Activated naive CD4-positive, alpha-beta T cell treated with anti-CD3 and anti-CD28 coated beads, Interleukin-2, amount 10 ng/mL, durations not matched to agents 7 days and 5 days (primary cell): ENCODE results near the gene PTPRD.

ENCODE experiments used
- CTCF ChIA-PET: fragments of 350-600 bp; sonication (Branson Sonifier 250); formaldehyde crosslinking; loops from one replicate; lab custom pipeline; 2021; ENCODE audit warnings: antibody characterized with exemption; lab: Charles Lee
- DNase-seq: peaks from one replicate; pipeline ENCODE4 v3.0.0-alpha.2; 2020
- H3K27ac Mint-ChIP-seq: one replicate; pipeline ENCODE4 v1.8.0; 2021; ENCODE audit warnings: mild to moderate bottlenecking, moderate library complexity, mixed read lengths
- H3K27me3 Mint-ChIP-seq: one replicate; pipeline ENCODE4 v1.8.0; 2021; ENCODE audit warnings: mild to moderate bottlenecking, mixed read lengths
- H3K36me3 Mint-ChIP-seq: one replicate; pipeline ENCODE4 v1.8.0; 2021; ENCODE audit warnings: mixed read lengths
- H3K4me1 Mint-ChIP-seq: one replicate; pipeline ENCODE4 v1.8.0; 2021; ENCODE audit warnings: mixed read lengths
- H3K4me3 Mint-ChIP-seq: one replicate; pipeline ENCODE4 v1.8.0; 2021; ENCODE audit warnings: mild to moderate bottlenecking, moderate library complexity, mixed read lengths
- H3K9me3 Mint-ChIP-seq: one replicate; pipeline ENCODE4 v1.8.0; 2021; ENCODE audit warnings: mixed read lengths

PTPRD gene

DNA sequence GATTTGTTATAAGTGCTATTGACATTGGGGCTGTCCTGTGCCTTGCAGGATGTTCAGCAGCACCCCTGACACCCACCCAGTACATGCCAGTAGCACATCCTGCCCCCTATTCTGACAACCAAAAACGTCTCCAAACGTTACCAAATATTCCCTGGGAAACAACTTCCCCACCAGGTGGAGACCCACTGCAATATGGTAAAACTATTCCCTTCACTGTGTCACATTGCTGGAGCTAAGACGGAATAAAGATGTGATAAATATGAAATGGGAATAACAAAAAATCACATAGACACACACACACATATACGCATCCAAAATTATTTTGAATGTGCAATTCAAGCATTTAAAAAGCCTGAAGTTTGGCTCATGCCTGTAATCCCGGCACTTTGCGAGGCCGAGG, 1939.0 kb downstream of the PTPRD start:
- H3K9me3 Mint-ChIP-seq: no peaks in the 10 kb centered on the region
- CTCF ChIA-PET: no interaction called here
- no peak for DNase-seq
- no peak overlapping the region for H3K4me3 Mint-ChIP-seq
- no peak overlapping the region for H3K27ac Mint-ChIP-seq
- no peaks in the 10 kb centered on the region for H3K36me3 Mint-ChIP-seq
- H3K4me1 Mint-ChIP-seq: no peaks in the 10 kb centered on the region
- H3K27me3 Mint-ChIP-seq: no peaks in the 10 kb centered on the region

DNA sequence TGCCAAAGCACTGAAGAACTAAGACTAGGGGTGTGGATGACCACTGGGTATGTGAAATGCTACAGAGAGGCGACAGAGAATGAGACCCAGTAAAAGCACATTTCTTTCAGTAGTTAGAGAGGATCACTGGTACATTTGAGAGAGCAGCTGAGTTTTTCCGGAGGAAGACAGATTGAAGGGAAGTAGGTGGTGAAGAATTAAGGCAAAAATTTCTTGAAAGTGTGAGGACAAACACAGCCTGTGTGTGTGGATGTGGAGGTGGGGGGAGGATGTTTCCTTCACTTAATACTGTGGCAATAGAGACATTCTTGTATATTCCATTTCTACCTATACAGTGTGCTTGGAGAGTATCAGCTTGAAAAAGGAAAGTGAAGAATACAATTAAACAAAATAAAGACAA, 1942.1 kb downstream of the PTPRD start:
- Mint-ChIP-seq H3K4me1 (no peaks in the 10 kb centered on the region), H3K9me3 (no peaks in the 10 kb centered on the region), H3K27ac (no peak overlapping the region), H3K4me3 (no peak overlapping the region), H3K36me3 (no peaks in the 10 kb centered on the region), H3K27me3 (no peaks in the 10 kb centered on the region)
- CTCF ChIA-PET: no interaction called here
- DNase-seq: no peak

GRCh38 chr9:8668751-8669150, 1944.1 kb downstream of the PTPRD start:
- Mint-ChIP-seq H3K27me3 (no peaks in the 10 kb centered on the region), H3K36me3 (no peaks in the 10 kb centered on the region), H3K4me1 (no peaks in the 10 kb centered on the region), H3K4me3 (no peak overlapping the region), H3K27ac (no peak overlapping the region), H3K9me3 (no peaks in the 10 kb centered on the region)
- CTCF ChIA-PET: no interaction called here
- DNase-seq: no peak

- H3K9me3 Mint-ChIP-seq: no peaks in the 10 kb centered on the region
- no peaks in the 10 kb centered on the region for H3K27me3 Mint-ChIP-seq
- DNase-seq: no peak
- CTCF ChIA-PET: no interaction called here
- H3K36me3 Mint-ChIP-seq: no peaks in the 10 kb centered on the region
- H3K4me3 Mint-ChIP-seq: no peak overlapping the region
- H3K27ac Mint-ChIP-seq: no peak overlapping the region
- H3K4me1 Mint-ChIP-seq: no peaks in the 10 kb centered on the region
These were observed 1944.6 kb downstream of the PTPRD start for GRCh38 chr9:8668231-8668630.

- H3K27ac Mint-ChIP-seq: no peak overlapping the region
- no peaks in the 10 kb centered on the region for H3K27me3 Mint-ChIP-seq
- no peaks in the 10 kb centered on the region for H3K9me3 Mint-ChIP-seq
- no peak for DNase-seq
- CTCF ChIA-PET: no interaction called here
- no peaks in the 10 kb centered on the region for H3K36me3 Mint-ChIP-seq
- no peaks in the 10 kb centered on the region for H3K4me1 Mint-ChIP-seq
- no peak overlapping the region for H3K4me3 Mint-ChIP-seq
These were observed 1946.7 kb downstream of the PTPRD start for GRCh38 chr9:8666060-8666459.

- H3K36me3 Mint-ChIP-seq: no peaks in the 10 kb centered on the region
- H3K4me1 Mint-ChIP-seq: no peaks in the 10 kb centered on the region
- no peak overlapping the region for H3K27ac Mint-ChIP-seq
- CTCF ChIA-PET: no interaction called here
- no peak overlapping the region for H3K4me3 Mint-ChIP-seq
- H3K27me3 Mint-ChIP-seq: no peaks in the 10 kb centered on the region
- no peak for DNase-seq
- H3K9me3 Mint-ChIP-seq: no peaks in the 10 kb centered on the region
These were observed 1952.4 kb downstream of the PTPRD start for GRCh38 chr9:8660383-8660782.

DNA sequence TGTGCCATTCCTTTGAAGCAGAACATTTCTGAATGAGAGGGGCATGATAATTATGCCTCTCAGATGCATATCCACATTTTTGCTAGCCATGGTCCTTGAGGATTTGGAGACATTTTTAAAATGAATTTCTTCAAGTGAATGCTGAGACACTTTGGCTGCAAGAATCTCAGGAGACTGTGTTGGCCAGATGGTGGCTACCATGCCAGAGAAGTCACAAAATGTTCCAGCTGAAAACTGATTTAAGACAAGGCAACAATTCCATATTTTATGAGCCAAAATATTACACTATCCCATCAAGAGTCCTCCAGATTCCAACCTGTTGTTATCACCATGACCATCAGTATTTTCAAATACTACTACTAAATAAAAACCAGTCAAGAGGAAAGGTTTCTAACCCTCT, 1953.7 kb downstream of the PTPRD start:
- no peaks in the 10 kb centered on the region for H3K4me1 Mint-ChIP-seq

GRCh38 chr9:8655071-8655470, 1957.7 kb downstream of the PTPRD start:
- no peaks in the 10 kb centered on the region for H3K9me3 Mint-ChIP-seq
- H3K4me1 Mint-ChIP-seq: no peaks in the 10 kb centered on the region
- no peak overlapping the region for H3K27ac Mint-ChIP-seq
- no peaks in the 10 kb centered on the region for H3K27me3 Mint-ChIP-seq
- no peaks in the 10 kb centered on the region for H3K36me3 Mint-ChIP-seq
- no peak for DNase-seq
- CTCF ChIA-PET: no interaction called here
- no peak overlapping the region for H3K4me3 Mint-ChIP-seq

More for the DNA sequence above, 1953.7 kb downstream of the PTPRD start:
- no peaks in the 10 kb centered on the region for H3K36me3 Mint-ChIP-seq
- H3K9me3 Mint-ChIP-seq: no peaks in the 10 kb centered on the region
- no peak overlapping the region for H3K4me3 Mint-ChIP-seq
- H3K27me3 Mint-ChIP-seq: no peaks in the 10 kb centered on the region
- CTCF ChIA-PET: no interaction called here
- DNase-seq: no peak
- no peak overlapping the region for H3K27ac Mint-ChIP-seq

DNA sequence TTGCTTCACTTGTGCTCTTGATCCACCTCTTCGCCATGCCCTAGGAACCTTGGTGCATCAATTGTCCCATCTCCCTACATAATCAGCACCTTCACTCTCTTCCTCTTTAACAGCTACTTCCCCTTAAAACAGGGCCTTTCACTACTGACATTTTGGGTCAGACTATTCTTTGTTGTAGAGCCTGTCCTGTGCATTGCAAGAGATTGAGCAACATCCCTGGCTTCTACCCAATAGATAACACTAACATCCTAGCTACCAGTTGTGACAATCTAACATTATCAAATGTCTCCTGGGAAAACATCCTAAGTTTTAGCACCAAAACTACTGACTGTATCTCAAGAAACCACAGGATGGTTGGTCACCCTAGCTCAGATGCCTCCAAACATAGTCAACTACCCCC, 1958.9 kb downstream of the PTPRD start:
- no peak for DNase-seq
- Mint-ChIP-seq H3K27ac (no peak overlapping the region), H3K4me1 (no peaks in the 10 kb centered on the region), H3K9me3 (no peaks in the 10 kb centered on the region), H3K36me3 (no peaks in the 10 kb centered on the region), H3K27me3 (no peaks in the 10 kb centered on the region), H3K4me3 (no peak overlapping the region)
- CTCF ChIA-PET: no interaction called here

- no peaks in the 10 kb centered on the region for H3K9me3 Mint-ChIP-seq
- H3K4me1 Mint-ChIP-seq: no peaks in the 10 kb centered on the region
- no peak overlapping the region for H3K27ac Mint-ChIP-seq
- no peaks in the 10 kb centered on the region for H3K27me3 Mint-ChIP-seq
- CTCF ChIA-PET: no interaction called here
- no peak overlapping the region for H3K4me3 Mint-ChIP-seq
- no peaks in the 10 kb centered on the region for H3K36me3 Mint-ChIP-seq
- DNase-seq: no peak
These were observed 1959.7 kb downstream of the PTPRD start for GRCh38 chr9:8653111-8653510.

DNA sequence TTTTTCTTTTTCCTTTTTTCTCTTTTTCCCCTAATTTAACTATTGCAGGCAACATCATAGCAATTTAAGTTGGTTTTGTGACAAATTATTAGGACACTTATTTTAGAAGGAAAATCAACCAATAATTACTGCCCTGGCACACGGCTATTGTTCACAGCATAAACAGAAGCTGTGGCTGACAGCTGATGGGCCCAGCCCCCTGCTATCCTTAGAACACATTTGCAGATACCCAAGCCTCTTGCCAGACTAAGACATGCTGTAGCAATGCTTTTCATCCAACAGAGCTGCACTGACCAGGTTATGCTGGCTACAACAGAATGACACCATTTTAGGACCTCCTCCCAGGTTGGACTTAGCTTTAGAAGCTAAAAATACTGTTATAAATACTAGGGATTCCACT, 1960.5 kb downstream of the PTPRD start:
- no peak for DNase-seq
- H3K9me3 Mint-ChIP-seq: no peaks in the 10 kb centered on the region
- no peak overlapping the region for H3K4me3 Mint-ChIP-seq
- no peaks in the 10 kb centered on the region for H3K4me1 Mint-ChIP-seq
- H3K36me3 Mint-ChIP-seq: no peaks in the 10 kb centered on the region
- H3K27ac Mint-ChIP-seq: no peak overlapping the region
- H3K27me3 Mint-ChIP-seq: no peaks in the 10 kb centered on the region
- CTCF ChIA-PET: no interaction called here

- Mint-ChIP-seq H3K9me3 (no peaks in the 10 kb centered on the region), H3K4me1 (no peaks in the 10 kb centered on the region), H3K4me3 (no peak overlapping the region), H3K27me3 (no peaks in the 10 kb centered on the region), H3K27ac (no peak overlapping the region), H3K36me3 (no peaks in the 10 kb centered on the region)
- CTCF ChIA-PET: no interaction called here
- no peak for DNase-seq
These were observed 1961.0 kb downstream of the PTPRD start for GRCh38 chr9:8651846-8652215.

DNA sequence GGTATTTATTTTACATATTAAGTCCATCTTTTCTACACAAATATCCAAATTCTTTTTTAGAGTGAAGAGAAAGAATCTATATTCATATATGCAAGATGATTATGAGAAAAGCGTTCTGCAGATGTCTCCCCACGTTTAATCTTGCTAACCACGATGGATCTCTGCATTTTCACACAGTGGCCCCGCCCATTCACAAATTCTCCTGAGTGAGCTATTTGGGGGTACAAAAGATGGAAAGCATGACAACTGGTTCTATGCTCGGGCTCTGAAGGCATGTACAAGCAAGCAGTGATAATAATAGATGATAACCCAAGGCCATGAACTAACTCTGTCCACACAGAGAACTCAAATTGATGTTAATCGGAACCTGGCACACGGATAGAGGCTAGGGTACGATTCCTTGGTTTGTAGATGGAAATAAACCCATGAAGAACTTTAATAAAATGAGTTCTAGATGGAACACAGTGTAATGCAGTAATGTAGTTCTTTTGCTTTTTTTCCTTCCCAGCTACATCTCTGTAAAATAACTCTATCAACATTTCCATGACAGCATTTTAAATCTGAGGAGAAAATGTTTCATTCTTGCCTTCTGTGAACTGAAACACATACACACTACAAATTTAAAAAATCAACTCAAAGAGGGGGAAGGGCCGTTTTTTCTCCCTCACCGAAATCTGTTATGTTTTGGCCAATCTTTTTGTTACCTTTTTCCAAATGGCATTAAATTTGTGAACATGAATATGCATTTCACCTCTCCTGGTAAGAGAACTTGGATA, 1961.5 kb downstream of the PTPRD start:
- no peak overlapping the region for H3K4me3 Mint-ChIP-seq
- no peak overlapping the region for H3K27ac Mint-ChIP-seq
- no peak for DNase-seq
- H3K9me3 Mint-ChIP-seq: no peaks in the 10 kb centered on the region
- H3K27me3 Mint-ChIP-seq: no peaks in the 10 kb centered on the region
- CTCF ChIA-PET: no interaction called here
- H3K4me1 Mint-ChIP-seq: no peaks in the 10 kb centered on the region
- H3K36me3 Mint-ChIP-seq: no peaks in the 10 kb centered on the region

DNA sequence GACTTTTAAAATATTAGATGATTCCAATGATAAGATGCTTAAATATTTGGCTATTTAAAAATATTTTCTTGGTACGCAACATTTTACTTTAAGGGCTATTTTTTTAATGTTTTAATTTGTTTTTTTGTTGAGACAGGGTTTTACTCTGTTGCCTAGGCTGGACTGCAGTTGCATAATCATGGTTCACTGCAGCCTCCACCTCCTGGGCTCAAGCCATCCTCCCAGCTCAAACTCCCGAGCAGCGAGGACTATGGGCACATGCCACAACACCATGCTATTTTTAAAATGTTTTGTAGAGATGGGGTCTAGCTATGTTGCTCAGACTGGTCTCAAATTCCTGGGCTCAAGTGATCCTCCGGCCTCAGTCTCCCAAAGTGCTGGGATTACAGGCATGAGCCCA, 1963.0 kb downstream of the PTPRD start:
- no peaks in the 10 kb centered on the region for H3K36me3 Mint-ChIP-seq
- H3K27ac Mint-ChIP-seq: no peak overlapping the region
- CTCF ChIA-PET: no interaction called here
- H3K4me3 Mint-ChIP-seq: no peak overlapping the region
- no peaks in the 10 kb centered on the region for H3K4me1 Mint-ChIP-seq
- no peaks in the 10 kb centered on the region for H3K27me3 Mint-ChIP-seq
- peaks cover 2% of the 10 kb centered on the region for H3K9me3 Mint-ChIP-seq
- no peak for DNase-seq

DNA sequence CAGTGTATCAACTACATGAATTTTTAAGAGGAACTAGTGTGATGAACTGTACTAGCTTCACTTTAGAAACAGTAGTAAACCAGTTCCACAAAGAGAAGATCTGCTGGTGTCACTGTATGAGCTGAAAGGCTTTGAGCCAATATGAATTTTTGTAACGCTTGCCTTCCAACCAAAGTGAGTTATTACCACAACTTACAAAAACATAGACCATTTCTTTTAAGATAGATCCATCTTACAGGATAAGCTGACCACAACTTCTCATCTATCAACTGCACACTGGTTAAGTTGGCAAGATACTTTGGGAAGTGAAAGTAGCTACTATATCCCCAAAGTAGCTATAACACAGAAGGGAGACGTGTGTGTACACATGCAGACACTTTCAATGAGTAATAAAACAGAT, 1963.6 kb downstream of the PTPRD start:
- Mint-ChIP-seq H3K27me3 (no peaks in the 10 kb centered on the region), H3K36me3 (no peaks in the 10 kb centered on the region), H3K4me1 (no peaks in the 10 kb centered on the region), H3K27ac (no peak overlapping the region), H3K4me3 (no peak overlapping the region), H3K9me3 (peaks cover 2% of the 10 kb centered on the region)
- no peak for DNase-seq
- CTCF ChIA-PET: no interaction called here
